Epithelial cell of esophagus (primary cell): ENCODE results near the gene FOXD1.

Experiments used
- DNase-seq: peaks from one replicate; pipeline ENCODE4 v3.0.0; 2010; ENCODE audit warnings: low read depth
- H3K4me3 ChIP-seq: 2 replicates; pipeline ENCODE4 v1.5.1; 2011; ENCODE audit warnings: mild to moderate bottlenecking, low read length, control low read depth
- TF ChIP-seq, protein P1 (sequence below): IDR thresholded peaks from 2 replicates; pipeline ENCODE4 v1.5.1; 2011; ENCODE audit warnings: low read depth, mild to moderate bottlenecking, low read length, control low read depth, inconsistent platforms; ENCODE audit not compliant: insufficient read depth; ENCODE audit errors: missing control alignments

The FOXD1 gene

DNA sequence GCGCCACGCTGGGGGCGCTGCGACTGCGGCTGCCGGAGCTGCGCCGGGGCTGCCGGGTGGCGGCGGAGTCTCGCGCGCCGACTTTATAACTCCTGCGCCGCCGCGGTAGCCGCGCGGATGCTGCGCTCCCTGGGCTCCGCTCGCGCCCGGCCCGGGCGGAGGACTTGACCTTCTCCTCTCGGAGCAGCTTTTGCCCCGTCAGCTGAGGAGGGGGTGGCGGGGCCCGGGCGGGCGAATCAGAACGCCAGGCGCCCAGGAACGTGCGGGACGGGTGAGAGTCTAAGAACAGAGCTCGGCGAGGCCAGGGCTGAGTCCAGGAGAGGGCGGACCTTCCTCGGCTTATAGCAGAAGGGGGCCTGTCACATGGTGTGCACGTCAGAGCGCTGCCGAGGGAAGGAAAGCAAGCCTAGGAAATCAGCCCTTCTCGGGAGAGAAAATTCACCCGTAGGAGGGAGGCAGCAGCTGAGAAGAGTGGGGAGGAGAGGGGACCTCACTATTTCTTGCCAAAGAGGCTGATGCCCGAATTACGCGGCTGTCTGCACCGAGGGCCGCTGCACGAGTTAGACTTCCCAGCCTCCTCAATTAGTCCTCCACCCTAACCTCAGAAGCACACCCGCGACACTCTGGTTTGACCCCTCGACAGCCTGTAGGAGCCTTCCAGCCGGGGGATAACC, at the start of gene FOXD1:
Gene FOXD1 (minus strand): TSS at position 315 of the 674 bp plus-strand sequence. CDS start 415 bp downstream, outside the sequence.
- H3K4me3 ChIP-seq, result peak within 1 kb of the TSS; percentile 42
- peak; percentile 75 for DNase-seq
- TF ChIP-seq, protein P1, sequence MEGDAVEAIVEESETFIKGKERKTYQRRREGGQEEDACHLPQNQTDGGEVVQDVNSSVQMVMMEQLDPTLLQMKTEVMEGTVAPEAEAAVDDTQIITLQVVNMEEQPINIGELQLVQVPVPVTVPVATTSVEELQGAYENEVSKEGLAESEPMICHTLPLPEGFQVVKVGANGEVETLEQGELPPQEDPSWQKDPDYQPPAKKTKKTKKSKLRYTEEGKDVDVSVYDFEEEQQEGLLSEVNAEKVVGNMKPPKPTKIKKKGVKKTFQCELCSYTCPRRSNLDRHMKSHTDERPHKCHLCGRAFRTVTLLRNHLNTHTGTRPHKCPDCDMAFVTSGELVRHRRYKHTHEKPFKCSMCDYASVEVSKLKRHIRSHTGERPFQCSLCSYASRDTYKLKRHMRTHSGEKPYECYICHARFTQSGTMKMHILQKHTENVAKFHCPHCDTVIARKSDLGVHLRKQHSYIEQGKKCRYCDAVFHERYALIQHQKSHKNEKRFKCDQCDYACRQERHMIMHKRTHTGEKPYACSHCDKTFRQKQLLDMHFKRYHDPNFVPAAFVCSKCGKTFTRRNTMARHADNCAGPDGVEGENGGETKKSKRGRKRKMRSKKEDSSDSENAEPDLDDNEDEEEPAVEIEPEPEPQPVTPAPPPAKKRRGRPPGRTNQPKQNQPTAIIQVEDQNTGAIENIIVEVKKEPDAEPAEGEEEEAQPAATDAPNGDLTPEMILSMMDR, result no peak

DNA sequence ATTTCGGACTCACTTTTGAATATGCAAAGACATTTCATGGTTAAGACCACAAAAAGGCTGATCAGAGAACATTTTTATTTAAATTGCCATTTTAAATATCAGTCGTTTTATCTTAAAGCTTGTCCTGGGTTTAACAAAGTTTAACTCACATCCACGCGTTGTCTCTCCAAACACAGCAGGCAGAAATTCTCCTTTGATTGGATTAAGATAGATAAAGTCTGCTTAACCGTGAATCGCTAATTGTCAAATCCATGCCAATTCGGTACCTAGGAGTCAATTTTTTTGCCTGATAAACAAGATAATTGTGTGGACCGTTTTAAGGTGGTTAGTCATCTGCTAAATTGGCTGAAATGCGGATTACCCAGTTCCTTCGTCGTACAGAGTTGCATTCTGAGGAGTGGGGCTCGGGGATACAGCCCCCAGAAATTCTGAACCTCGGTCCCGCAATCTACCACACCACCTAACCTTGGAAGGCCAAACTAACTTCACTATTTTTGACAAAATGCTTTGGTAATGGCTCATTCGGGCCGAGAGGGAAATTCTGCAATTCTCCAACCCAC, 49.0 kb upstream of the FOXD1 start:
- peak overlapping the region; percentile 82 for H3K4me3 ChIP-seq
- DNase-seq, result no peak
- TF ChIP-seq, protein P1, result no peak

DNA sequence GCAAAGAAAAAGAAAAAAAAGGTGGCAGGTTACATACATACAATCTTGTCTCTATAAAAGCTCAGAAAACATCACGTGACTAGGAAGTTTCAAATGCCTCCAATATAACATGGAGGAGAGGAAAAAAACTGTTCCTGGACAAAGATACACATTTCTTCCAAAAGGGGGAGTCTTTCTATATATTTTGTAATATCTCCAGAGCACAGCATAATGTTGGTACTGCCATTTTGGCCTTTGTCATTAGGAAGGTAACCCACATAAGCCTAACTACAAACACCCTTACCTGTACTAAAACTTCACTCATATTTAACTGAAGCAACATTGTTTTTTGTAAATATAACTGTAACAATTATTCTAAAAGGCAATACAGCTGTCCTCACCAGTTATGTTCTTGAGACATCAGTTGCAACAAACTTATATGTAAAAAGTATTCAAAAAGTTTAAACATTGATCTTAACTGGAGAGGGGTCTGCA, 48.4 kb upstream of the FOXD1 start:
- H3K4me3 ChIP-seq, result peak overlapping the region; percentile 82
- DNase-seq, result peak; percentile 73
- TF ChIP-seq, protein P1, result peak; percentile 43

DNA sequence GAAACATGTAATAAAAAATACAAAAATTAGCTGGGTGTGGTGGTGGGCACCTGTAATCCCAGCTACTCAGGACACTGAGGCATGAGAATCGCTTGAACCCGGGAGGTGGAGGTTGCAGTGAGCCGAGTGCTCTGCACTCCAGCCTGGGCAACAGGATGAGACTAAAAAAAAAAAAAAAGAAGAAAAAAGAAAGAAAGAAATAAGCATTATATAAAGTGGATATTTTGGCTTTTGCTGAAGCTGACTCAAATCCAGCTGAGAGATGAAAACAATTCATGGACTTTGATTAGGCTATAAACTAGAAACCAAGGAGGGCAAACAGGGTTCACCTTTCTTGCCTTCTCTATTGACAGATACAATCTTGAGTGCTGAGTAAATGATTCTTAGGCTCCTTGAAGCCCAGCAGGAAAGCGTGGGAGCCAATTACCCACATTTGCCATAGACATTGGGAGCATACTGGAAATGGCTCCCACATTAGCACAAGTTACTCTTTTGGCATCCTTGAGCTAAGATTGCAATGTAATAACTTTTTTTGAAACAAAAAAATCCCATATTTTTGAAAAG, 47.3 kb upstream of the FOXD1 start:
- DNase-seq, result no peak
- H3K4me3 ChIP-seq, result no peak overlapping the region
- TF ChIP-seq, protein P1, result no peak

DNA sequence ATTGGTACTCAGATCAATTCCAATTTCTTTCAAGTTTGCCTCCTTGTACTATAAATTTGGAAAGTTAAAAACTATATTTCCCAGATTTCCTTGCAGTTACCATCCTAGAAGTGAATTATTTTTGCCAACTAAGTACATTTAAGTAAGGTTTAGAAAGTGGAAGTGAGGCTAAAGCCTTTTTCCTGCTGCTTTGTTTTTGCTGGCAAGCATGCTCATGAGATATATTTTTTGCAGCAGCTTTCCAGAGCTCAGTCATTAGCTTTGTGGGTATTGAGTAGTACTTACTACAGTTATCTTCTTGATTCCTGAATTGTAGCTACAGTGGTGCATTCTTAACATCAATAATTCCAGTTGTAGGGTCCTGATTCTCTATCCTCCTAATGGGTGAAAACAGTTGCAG, 46.1 kb upstream of the FOXD1 start:
- H3K4me3 ChIP-seq, result no peak overlapping the region
- TF ChIP-seq, protein P1, result no peak
- DNase-seq, result no peak

DNA sequence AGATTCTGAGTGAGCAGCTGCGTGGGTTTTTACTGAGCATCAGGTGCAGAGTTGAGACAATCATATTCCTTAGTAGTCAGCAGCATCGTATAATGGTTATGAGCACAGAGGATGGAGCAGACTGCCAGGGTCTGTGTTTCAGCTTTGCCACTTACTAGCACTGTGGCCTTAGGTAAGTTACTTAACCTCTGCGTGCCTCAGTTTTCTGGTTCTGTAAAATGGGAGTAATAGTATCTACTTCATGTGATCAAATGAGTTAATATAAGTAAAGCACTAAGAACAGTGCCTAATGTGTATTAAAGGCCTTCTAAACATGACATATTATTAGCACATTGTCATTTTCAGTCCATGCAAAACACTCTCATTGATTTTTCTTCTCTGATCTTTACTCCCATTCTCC, 44.8 kb upstream of the FOXD1 start:
- H3K4me3 ChIP-seq, result no peak overlapping the region
- DNase-seq, result no peak
- TF ChIP-seq, protein P1, result no peak
